CD14-positive monocyte (primary cell): ENCODE measurements around the gene GATAD2A. TPM values are rescaled to one million over a fixed set of nuclear protein-coding genes. Genes with fewer than 3 reads are reported as not detected.
A peak's percentile ranks its signal among the peaks of the same experiment; 100 is the strongest.

Experiments
- DNase-seq, 3 donors: peaks; one replicate each; pipeline ENCODE4 v3.0.0-alpha.2; 2011 to 2022
- H2AFZ ChIP-seq: 2 replicates; pipeline ENCODE4 v1.6.0; 2012; ENCODE audit warnings: mild to moderate bottlenecking, low read depth, low read length, inconsistent platforms; ENCODE audit not compliant: insufficient read depth, poor library complexity, severe bottlenecking
- H3K27ac ChIP-seq, 2 donors: 1 replicate in 1 of 2; 2 replicates in 1 of 2; pipeline ENCODE4 v1.5.1; 2012 to 2013; ENCODE audit warnings: low read length in 2 of 2, control low read depth in 1 of 2, inconsistent platforms in 1 of 2, low read depth in 1 of 2, mild to moderate bottlenecking in 1 of 2
- H3K27me3 ChIP-seq, 2 donors: one replicate each; pipeline versions ENCODE4 v1.6.0 to v1.6.1; 2011 to 2013; ENCODE audit warnings: low read length in 2 of 2; ENCODE audit not compliant: control insufficient read depth in 2 of 2, insufficient read depth in 2 of 2
- H3K36me3 ChIP-seq, 2 donors: replicated peaks in 1 of 2; 1 replicate in 1 of 2; 2 replicates in 1 of 2; pipeline versions ENCODE4 v1.5.1 to v1.6.1; 2012 to 2013; ENCODE audit warnings: low read length in 2 of 2, control low read depth in 1 of 2, inconsistent platforms in 1 of 2, mild to moderate bottlenecking in 1 of 2; ENCODE audit not compliant: insufficient read depth in 2 of 2, control insufficient read depth in 1 of 2
- H3K4me1 ChIP-seq, 2 donors: 1 replicate in 1 of 2; 2 replicates in 1 of 2; pipeline versions ENCODE4 v1.5.1 to v1.6.1; 2012 to 2013; ENCODE audit warnings: low read length in 2 of 2, control low read depth in 1 of 2, inconsistent platforms in 1 of 2, mild to moderate bottlenecking in 1 of 2, moderate library complexity in 1 of 2; ENCODE audit not compliant: insufficient read depth in 2 of 2, control insufficient read depth in 1 of 2
- H3K4me2 ChIP-seq: replicated peaks from 2 replicates; pipeline ENCODE3; 2012; ENCODE audit warnings: low read length, moderate library complexity, mild to moderate bottlenecking; ENCODE audit not compliant: poor library complexity, severe bottlenecking; ENCODE audit errors: extremely low read depth
- H3K4me3 ChIP-seq, 3 experiments: fragments of 200-600 bp in 1 of 3; sonication (generic) in 1 of 3; replicated peaks in 1 of 3; 1 replicate in 2 of 3; 2 replicates in 1 of 3; pipeline ENCODE4 v1.5.1; 2011 to 2013; ENCODE audit warnings: low read length in 3 of 3, mild to moderate bottlenecking in 3 of 3, control low read depth in 2 of 3, low read depth in 2 of 3, inconsistent platforms in 1 of 3, moderate library complexity in 1 of 3
- H3K79me2 ChIP-seq: 2 replicates; pipeline ENCODE4 v1.6.0; 2012; ENCODE audit warnings: mild to moderate bottlenecking, control low read depth, inconsistent platforms, low read length, moderate library complexity; ENCODE audit not compliant: insufficient read depth
- H3K9ac ChIP-seq: 2 replicates; pipeline ENCODE4 v1.6.0; 2017; ENCODE audit warnings: low read length, mild to moderate bottlenecking; ENCODE audit not compliant: insufficient read depth, poor library complexity, severe bottlenecking
- H3K9me3 ChIP-seq, 2 donors: replicated peaks in 1 of 2; 1 replicate in 1 of 2; 2 replicates in 1 of 2; pipeline versions ENCODE4 v1.5.1 to v1.6.1; 2012 to 2013; ENCODE audit warnings: low read length in 2 of 2, control low read depth in 1 of 2; ENCODE audit not compliant: control insufficient read depth in 1 of 2, insufficient read depth in 1 of 2
- H4K20me1 ChIP-seq: 2 replicates; pipeline ENCODE4 v1.6.0; 2012; ENCODE audit warnings: mild to moderate bottlenecking, low read length, control low read depth, moderate library complexity; ENCODE audit not compliant: insufficient read depth
- H3K27ac Mint-ChIP-seq, 7 donors: one replicate each; pipeline ENCODE4 v1.8.0; 2020; ENCODE audit warnings: mild to moderate bottlenecking in 7 of 7, mixed read lengths in 7 of 7, moderate library complexity in 6 of 7, inconsistent platforms in 2 of 7
- H3K27me3 Mint-ChIP-seq, 3 donors: one replicate each; pipeline ENCODE4 v1.8.0; 2021 to 2022; ENCODE audit warnings: low read depth in 3 of 3, mild to moderate bottlenecking in 3 of 3, mixed read lengths in 3 of 3, moderate library complexity in 3 of 3, inconsistent platforms in 1 of 3
- H3K36me3 Mint-ChIP-seq, 2 donors: one replicate each; pipeline ENCODE4 v1.8.0; 2020; ENCODE audit warnings: mixed read lengths in 2 of 2, inconsistent platforms in 1 of 2, mild to moderate bottlenecking in 1 of 2
- H3K4me1 Mint-ChIP-seq: one replicate; pipeline ENCODE4 v1.8.0; 2020; ENCODE audit warnings: mild to moderate bottlenecking, mixed read lengths
- H3K4me3 Mint-ChIP-seq, 2 donors: one replicate each; pipeline ENCODE4 v1.8.0; 2020; ENCODE audit warnings: mild to moderate bottlenecking in 2 of 2, mixed read lengths in 2 of 2, moderate library complexity in 1 of 2
- H3K9me3 Mint-ChIP-seq, 7 donors: one replicate each; pipeline ENCODE4 v1.8.0; 2020 to 2022; ENCODE audit warnings: mixed read lengths in 7 of 7, mild to moderate bottlenecking in 6 of 7, moderate library complexity in 6 of 7, inconsistent platforms in 2 of 7
- WGBS: methylation state at CpG from one replicate; pipeline ENCODE4 v1.1.5; 2013; ENCODE audit warnings: missing lambda C conversion rate; ENCODE audit not compliant: insufficient coverage; 5-methylcytosine and 5-hydroxymethylcytosine counted together
- intact Hi-C, 2 donors: fragments of 100-400 bp; cut with micrococcal nuclease; formaldehyde crosslinking; loops; one replicate each; pipeline versions ENCODE4 v1.15.0 to v1.15.1; 2023
- polyA plus RNA-seq, 3 donors: library from polyadenylated mRNA; depleted of rRNA in 1 of 3; unstranded in 2 of 3; stranded (reverse) in 1 of 3; fragments of 300-500 nt in 2 of 3; fragments of >200 nt in 1 of 3; fragmentation: Illumina TruSeq in 2 of 3; gene quantifications; 1 replicate in 2 of 3; 2 replicates in 1 of 3; pipeline ENCODE4 v1.2.3, GENCODE V29; 2012 to 2021
- TF ChIP-seq, protein P1 (sequence below): fragments of 200-600 bp; IDR thresholded peaks from one replicate; pipeline ENCODE4 v1.8.0; 2022; ENCODE audit warnings: antibody characterized with exemption, mild to moderate bottlenecking

Gene GATAD2A
- polyA plus RNA-seq, 3 donors = 8.0 to 35.9 (median 8.7) TPM

DNA sequence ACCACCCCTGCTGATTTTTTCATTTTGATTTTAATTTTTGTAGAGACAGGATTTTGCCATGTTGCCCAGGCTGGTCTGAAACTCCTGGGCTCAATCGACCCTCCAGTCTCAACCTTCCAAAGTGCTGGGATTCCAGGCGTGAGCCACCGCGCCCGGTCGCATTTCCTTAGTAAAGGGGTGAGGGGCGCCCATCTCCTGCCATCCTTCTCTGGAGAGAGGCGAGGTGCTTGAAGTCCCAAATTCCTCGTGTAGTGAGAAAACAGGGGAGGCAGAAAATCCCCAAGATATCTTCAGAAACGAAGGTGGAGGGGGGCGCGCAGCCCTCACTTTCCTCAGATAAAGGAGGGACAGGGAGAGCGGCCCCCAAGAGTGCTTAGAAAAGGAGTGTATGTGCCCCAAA is 21.0 kb upstream of the GATAD2A start:
- H3K4me3 ChIP-seq = peak overlapping the region in 2 of 3 experiments; percentile 40 to 96
- no peak for DNase-seq
- peaks cover 7 to 16% of the 10 kb centered on the region in 2 donors for H3K36me3 Mint-ChIP-seq
- intact Hi-C loops = no loop called here
- peak overlapping the region; percentile 47 to 99 for H3K27ac ChIP-seq
- H3K4me1 Mint-ChIP-seq = peaks cover 55% of the 10 kb centered on the region
- H3K27ac Mint-ChIP-seq = peak overlapping the region in 6 of 7 donors; percentile 78 to 89 (median 85)
- peaks cover 45% of the 10 kb centered on the region for H3K79me2 ChIP-seq
- 86% methylated on average over 1 of the region's 13 CpGs for WGBS
- TF ChIP-seq, protein P1, sequence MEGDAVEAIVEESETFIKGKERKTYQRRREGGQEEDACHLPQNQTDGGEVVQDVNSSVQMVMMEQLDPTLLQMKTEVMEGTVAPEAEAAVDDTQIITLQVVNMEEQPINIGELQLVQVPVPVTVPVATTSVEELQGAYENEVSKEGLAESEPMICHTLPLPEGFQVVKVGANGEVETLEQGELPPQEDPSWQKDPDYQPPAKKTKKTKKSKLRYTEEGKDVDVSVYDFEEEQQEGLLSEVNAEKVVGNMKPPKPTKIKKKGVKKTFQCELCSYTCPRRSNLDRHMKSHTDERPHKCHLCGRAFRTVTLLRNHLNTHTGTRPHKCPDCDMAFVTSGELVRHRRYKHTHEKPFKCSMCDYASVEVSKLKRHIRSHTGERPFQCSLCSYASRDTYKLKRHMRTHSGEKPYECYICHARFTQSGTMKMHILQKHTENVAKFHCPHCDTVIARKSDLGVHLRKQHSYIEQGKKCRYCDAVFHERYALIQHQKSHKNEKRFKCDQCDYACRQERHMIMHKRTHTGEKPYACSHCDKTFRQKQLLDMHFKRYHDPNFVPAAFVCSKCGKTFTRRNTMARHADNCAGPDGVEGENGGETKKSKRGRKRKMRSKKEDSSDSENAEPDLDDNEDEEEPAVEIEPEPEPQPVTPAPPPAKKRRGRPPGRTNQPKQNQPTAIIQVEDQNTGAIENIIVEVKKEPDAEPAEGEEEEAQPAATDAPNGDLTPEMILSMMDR = no peak
- no peaks in the 10 kb centered on the region for H3K9me3 ChIP-seq
- no peaks in the 10 kb centered on the region for H3K27me3 ChIP-seq
- H3K27me3 Mint-ChIP-seq = peaks cover 0 to 6% (median 0%) of the 10 kb centered on the region in 3 donors
- H3K9me3 Mint-ChIP-seq = peaks cover 0 to 2% (median 0%) of the 10 kb centered on the region in 7 donors
- H3K4me1 ChIP-seq = peaks cover 59 to 69% of the 10 kb centered on the region in 2 donors
- H4K20me1 ChIP-seq = peaks cover 26% of the 10 kb centered on the region
- H3K4me3 Mint-ChIP-seq = peak overlapping the region; percentile 75 to 85
- peak overlapping the region; percentile 99 for H3K9ac ChIP-seq
- no peaks in the 10 kb centered on the region for H3K36me3 ChIP-seq
- peak overlapping the region; percentile 73 for H3K4me2 ChIP-seq
- H2AFZ ChIP-seq = peak overlapping the region; percentile 81

DNA sequence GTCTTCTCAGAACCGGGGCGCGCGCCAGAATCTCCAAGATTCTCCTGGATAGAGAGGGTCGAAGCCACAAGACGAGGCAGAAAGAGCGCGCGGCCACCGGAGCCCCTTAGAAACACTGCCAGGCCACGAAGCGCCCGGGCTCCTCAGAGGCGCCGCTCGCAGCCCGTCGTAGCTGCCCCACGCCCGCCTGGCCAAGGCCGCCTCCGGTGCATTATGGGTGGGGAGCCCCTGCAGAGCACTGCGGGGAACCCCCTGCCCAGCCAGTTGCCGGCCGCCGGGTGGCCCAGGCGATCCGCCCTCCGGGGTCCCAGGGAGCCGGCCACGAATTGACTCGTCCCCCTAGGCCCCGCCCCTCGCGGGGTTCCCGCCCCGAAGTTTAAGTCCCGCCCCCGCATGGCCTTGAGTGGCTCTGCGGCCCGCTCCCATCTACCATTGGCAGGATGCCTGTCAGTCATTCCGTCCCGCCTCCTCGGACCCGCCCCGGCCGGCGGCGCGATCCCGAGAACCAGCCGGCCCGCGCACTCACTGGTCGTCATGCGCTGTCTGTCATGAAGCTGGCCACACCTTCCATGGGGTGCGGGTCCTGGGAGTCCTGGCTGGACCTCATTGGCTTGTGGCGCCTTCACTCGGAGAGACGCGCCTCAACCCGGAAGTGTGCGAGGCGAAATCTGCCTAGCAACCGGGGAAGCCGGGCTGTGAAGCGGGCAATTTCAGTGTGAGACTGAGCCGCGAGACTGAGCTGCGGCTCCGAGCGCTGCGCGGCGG is 20.2 kb upstream of the GATAD2A start:
- Histone ChIP-seq H3K79me2 (peaks cover 53% of the 10 kb centered on the region), H3K36me3 (peaks cover 0 to 5% of the 10 kb centered on the region in 2 donors), H3K27ac (peak overlapping the region; percentile 85 to 99), H3K9ac (peak overlapping the region; percentile 99), H3K4me3 (peak overlapping the region; percentile 87 to 99 (median 96)), H3K9me3 (no peaks in the 10 kb centered on the region), H3K4me2 (peak overlapping the region; percentile 80), H3K27me3 (no peaks in the 10 kb centered on the region), H2AFZ (peak overlapping the region; percentile 81), H3K4me1 (peaks cover 57 to 72% of the 10 kb centered on the region in 2 donors), H4K20me1 (peaks cover 33% of the 10 kb centered on the region)
- H3K9me3 Mint-ChIP-seq = peaks cover 0 to 2% (median 0%) of the 10 kb centered on the region in 7 donors
- peaks cover 12 to 23% of the 10 kb centered on the region in 2 donors for H3K36me3 Mint-ChIP-seq
- H3K4me1 Mint-ChIP-seq = peaks cover 61% of the 10 kb centered on the region
- TF ChIP-seq, protein P1 = no peak
- peak overlapping the region; percentile 59 to 97 (median 92) for H3K27ac Mint-ChIP-seq
- peak overlapping the region; percentile 75 to 85 for H3K4me3 Mint-ChIP-seq
- peaks cover 0 to 6% (median 0%) of the 10 kb centered on the region in 3 donors for H3K27me3 Mint-ChIP-seq
- intact Hi-C loops = no loop called here
- WGBS = under 1% methylated on average over 75 of the region's 75 CpGs
- peak; percentile 99 to 100 (median 100) for DNase-seq
